K562 (cell line): ENCODE data around the gene SIM1. TPM values are rescaled to one million over a fixed set of nuclear protein-coding genes. Genes with fewer than 3 reads are reported as not detected.

ENCODE experiments used
- ATAC-seq: fragments of 200-7000 bp; cut with Tn5 transposase; 3 replicates; pipeline ENCODE4 v1.9.1; 2020; ENCODE audit warnings: moderate library complexity
- BruUV-seq: library from RNA; stranded (reverse); fragments of 400-500 nt; replicated peaks from 2 replicates; lab custom pipeline; 2021; lab: Mats Ljungman, UMichigan
- CTCF ChIA-PET: fragments of 300-600 bp; formaldehyde crosslinking; extraction: SDS; loops from one replicate; lab custom pipeline; 2021; ENCODE audit warnings: low intra/inter-chr PET ratio; lab: Yijun Ruan, JAX
- POLR2A ChIA-PET: fragments of 300-600, 350-650 bp; sonication (Branson Sonifier 250); formaldehyde crosslinking; extraction: SDS; loops from one replicate; lab custom pipeline; 2021; ENCODE audit warnings: antibody characterized with exemption, inconsistent platforms; lab: Yijun Ruan, JAX
- DNase-seq, 4 experiments: peaks; one replicate each; pipeline versions ENCODE4 v3.0.0 to v3.0.0-alpha.2; 2011 to 2018; ENCODE audit warnings: low spot score in 3 of 4, mixed read lengths in 3 of 4; ENCODE audit errors: extremely low read depth in 1 of 4
- FAIRE-seq: peaks from 2 replicates; lab custom pipeline; 2011; peaks lifted over from hg19 to GRCh38; lab: Jason Lieb, UNC
- H2AFZ ChIP-seq: 2 replicates; pipeline ENCODE4 v1.6.0; 2011; ENCODE audit warnings: low read depth, low read length, control low read depth, inconsistent platforms
- H3K27ac ChIP-seq: fragments of 200-600 bp; 3 replicates; pipeline ENCODE4 v1.8.0; 2011; ENCODE audit warnings: low read depth, mild to moderate bottlenecking, control low read depth, inconsistent platforms, low read length, moderate library complexity, mixed read lengths; ENCODE audit errors: extremely low read depth
- H3K27me3 ChIP-seq, 2 experiments: fragments of 300-600 bp in 1 of 2; 2 replicates in 1 of 2; 3 replicates in 1 of 2; pipeline versions ENCODE4 v1.6.0 to v1.8.0; 2011; ENCODE audit warnings: inconsistent platforms in 2 of 2, low read length in 2 of 2, mild to moderate bottlenecking in 1 of 2, mixed read lengths in 1 of 2, moderate library complexity in 1 of 2; ENCODE audit not compliant: control insufficient read depth in 2 of 2, insufficient read depth in 2 of 2
- H3K36me3 ChIP-seq: fragments of 300-600 bp; 3 replicates; pipeline ENCODE4 v1.8.0; 2011; ENCODE audit warnings: mild to moderate bottlenecking, low read length, inconsistent platforms; ENCODE audit not compliant: control insufficient read depth, insufficient read depth
- H3K4me1 ChIP-seq, 2 experiments: fragments of 200-600 bp in 1 of 2; replicated peaks in 1 of 2; 2 replicates in 1 of 2; 3 replicates in 1 of 2; pipeline versions ENCODE4 v1.5.1 to v1.8.0; 2011; ENCODE audit warnings: inconsistent platforms in 2 of 2, low read length in 2 of 2, mild to moderate bottlenecking in 1 of 2, mixed read lengths in 1 of 2, moderate library complexity in 1 of 2; ENCODE audit not compliant: control insufficient read depth in 2 of 2, insufficient read depth in 2 of 2
- H3K4me2 ChIP-seq: 2 replicates; pipeline ENCODE4 v1.6.1; 2011; ENCODE audit warnings: low read length, control low read depth, inconsistent platforms, mixed read lengths; ENCODE audit not compliant: insufficient read depth
- H3K4me3 ChIP-seq: fragments of 200-600 bp; sonication (generic), shearing (Covaris generic); 2 replicates; pipeline ENCODE4 v1.5.1; 2016; ENCODE audit warnings: control low read depth, inconsistent platforms
- H3K79me2 ChIP-seq: fragments of 200-600 bp; 3 replicates; pipeline ENCODE4 v1.8.0; 2011; ENCODE audit warnings: low read length, inconsistent platforms; ENCODE audit not compliant: control insufficient read depth, insufficient read depth
- H3K9ac ChIP-seq, 2 experiments: 2 replicates each; pipeline versions ENCODE4 v1.6.0 to v1.6.1; 2011; ENCODE audit warnings: low read depth in 2 of 2, low read length in 2 of 2, control low read depth in 1 of 2, inconsistent platforms in 1 of 2, mild to moderate bottlenecking in 1 of 2, mixed read lengths in 1 of 2; ENCODE audit not compliant: insufficient read depth in 1 of 2
- H3K9me1 ChIP-seq: one replicate; pipeline ENCODE4 v1.6.0; 2011; ENCODE audit warnings: inconsistent platforms, mild to moderate bottlenecking, low read length, moderate library complexity; ENCODE audit not compliant: control insufficient read depth, insufficient read depth
- H3K9me3 ChIP-seq: replicated peaks from 2 replicates; pipeline ENCODE4 v1.5.1; 2011; ENCODE audit warnings: low read depth, low read length, inconsistent platforms; ENCODE audit not compliant: control insufficient read depth, insufficient read depth
- H4K20me1 ChIP-seq: replicated peaks from 2 replicates; pipeline ENCODE4 v1.6.1; 2011; ENCODE audit warnings: low read length, inconsistent platforms, mixed read lengths; ENCODE audit not compliant: control insufficient read depth, insufficient read depth
- ESRRA ChIP-seq: fragments of 450-650 bp; IDR thresholded peaks from 2 replicates; pipeline ENCODE4 v1.6.1; 2014; ENCODE audit warnings: low read depth, mild to moderate bottlenecking, moderate library complexity, borderline replicate concordance
- ETV6 ChIP-seq, 3 experiments: fragments of 150-350 bp in 1 of 3; sonication (generic) in 1 of 3; formaldehyde crosslinking in 1 of 3; IDR thresholded peaks; 2 replicates each; pipeline versions ENCODE4 v1.6.1 to v1.8.0; 2014 to 2022; ENCODE audit warnings: borderline replicate concordance in 2 of 3, low read depth in 2 of 3, antibody characterized with exemption in 1 of 3, low read length in 1 of 3, mild to moderate bottlenecking in 1 of 3, missing genetic modification reagents in 1 of 3
- MTF1 ChIP-seq: fragments of 250-450 bp; sonication (Bioruptor Pico); IDR thresholded peaks from 2 replicates; pipeline ENCODE4 v1.9.0; 2021; ENCODE audit warnings: moderate library complexity, mild to moderate bottlenecking, inconsistent platforms, borderline replicate concordance
- SMARCB1 ChIP-seq: IDR thresholded peaks from 2 replicates; pipeline ENCODE4 v1.6.1; 2011; ENCODE audit warnings: improper control_type of control experiment, low read depth; ENCODE audit not compliant: insufficient read length
- SRSF3 ChIP-seq: fragments of 200-400 bp; formaldehyde crosslinking; IDR thresholded peaks from 2 replicates; pipeline ENCODE4 v1.6.1; 2016; ENCODE audit warnings: mild to moderate bottlenecking, low read length, moderate library complexity; ENCODE audit not compliant: insufficient read depth
- SRSF9 ChIP-seq: fragments of 200-400 bp; formaldehyde crosslinking; IDR thresholded peaks from 2 replicates; pipeline ENCODE4 v1.6.1; 2017; ENCODE audit warnings: low read depth, low read length, borderline replicate concordance
- TEAD2 ChIP-seq: fragments of 450-650 bp; IDR thresholded peaks from 2 replicates; pipeline ENCODE4 v1.6.1; 2016; ENCODE audit warnings: missing genetic modification characterization, control low read depth, missing compliant biosample characterization
- ZC3H11A ChIP-seq: IDR thresholded peaks from 2 replicates; pipeline ENCODE4 v1.6.1; 2012; ENCODE audit warnings: low read depth, low read length, improper control_type of control experiment
- ZNF134 ChIP-seq: fragments of 250-450 bp; sonication (Bioruptor Pico); conservative IDR thresholded peaks from 2 replicates; pipeline ENCODE4 v1.4.0; 2020
- ZNF274 ChIP-seq: IDR thresholded peaks from 2 replicates; pipeline ENCODE4 v1.6.1; 2011; ENCODE audit warnings: low read depth, mild to moderate bottlenecking, low read length, moderate library complexity, borderline replicate concordance
- WGBS: fragments of 100-300 bp; shearing (Covaris generic); methylation state at CpG from one replicate; pipeline ENCODE4 v1.1.6; 2016; ENCODE audit warnings: low coverage, mixed read lengths; ENCODE audit not compliant: insufficient coverage; ENCODE audit errors: missing lambda C conversion rate; 5-methylcytosine and 5-hydroxymethylcytosine counted together
- in situ Hi-C: fragments of 300-500 bp; cut with MboI; formaldehyde crosslinking; loops from 4 replicates; pipeline ENCODE4 v1.15.0; 2018; ENCODE audit warnings: inconsistent platforms, mixed read lengths
- intact Hi-C: fragments of 100-400 bp; cut with micrococcal nuclease; formaldehyde crosslinking; loops from 2 replicates; pipeline ENCODE4 v1.14.2; 2022
- polyA plus RNA-seq, 8 experiments: library from polyadenylated mRNA; depleted of rRNA in 4 of 8; stranded (reverse) in 5 of 8; unstranded in 3 of 8; fragments of >200 nt; fragmentation: Nextera tagmentation in 2 of 8; fragmentation: Illumina TruSeq in 1 of 8; extraction: Ambion mirVana in 2 of 8; extraction: Trizol in 1 of 8; gene quantifications; 2 replicates each; pipeline versions ENCODE4 v1.2.1 to v1.2.3, GENCODE V29; 2011 to 2014; ENCODE audit warnings: inconsistent platforms in 1 of 8, missing spikeins in 1 of 8
- total RNA-seq, 7 experiments: library from RNA; depleted of rRNA in 6 of 7; stranded (reverse); fragments of >200 nt in 6 of 7; fragmentation: Illumina TruSeq in 2 of 7; extraction: Trizol in 2 of 7; gene quantifications; 2 replicates each; pipeline versions ENCODE4 v1.2.1 to v1.2.3, GENCODE V29; 2011 to 2021; ENCODE audit warnings: low replicate concordance in 1 of 7
- TF ChIP-seq, protein P1 (sequence below): fragments of 450-650 bp; formaldehyde crosslinking; IDR thresholded peaks from 2 replicates; pipeline ENCODE4 v1.4.0; 2022; ENCODE audit warnings: missing genetic modification characterization
- TF ChIP-seq, protein P2 (sequence below): fragments of 250-450 bp; sonication (Bioruptor Pico); IDR thresholded peaks from 2 replicates; pipeline ENCODE4 v1.8.0; 2022; ENCODE audit warnings: inconsistent platforms

SIM1 gene
- total and polyA plus RNA-seq, 9 of the 15 experiments (the other 6 are each of a cell fraction or from before 2014, with no cell fraction given) = not detected

DNA sequence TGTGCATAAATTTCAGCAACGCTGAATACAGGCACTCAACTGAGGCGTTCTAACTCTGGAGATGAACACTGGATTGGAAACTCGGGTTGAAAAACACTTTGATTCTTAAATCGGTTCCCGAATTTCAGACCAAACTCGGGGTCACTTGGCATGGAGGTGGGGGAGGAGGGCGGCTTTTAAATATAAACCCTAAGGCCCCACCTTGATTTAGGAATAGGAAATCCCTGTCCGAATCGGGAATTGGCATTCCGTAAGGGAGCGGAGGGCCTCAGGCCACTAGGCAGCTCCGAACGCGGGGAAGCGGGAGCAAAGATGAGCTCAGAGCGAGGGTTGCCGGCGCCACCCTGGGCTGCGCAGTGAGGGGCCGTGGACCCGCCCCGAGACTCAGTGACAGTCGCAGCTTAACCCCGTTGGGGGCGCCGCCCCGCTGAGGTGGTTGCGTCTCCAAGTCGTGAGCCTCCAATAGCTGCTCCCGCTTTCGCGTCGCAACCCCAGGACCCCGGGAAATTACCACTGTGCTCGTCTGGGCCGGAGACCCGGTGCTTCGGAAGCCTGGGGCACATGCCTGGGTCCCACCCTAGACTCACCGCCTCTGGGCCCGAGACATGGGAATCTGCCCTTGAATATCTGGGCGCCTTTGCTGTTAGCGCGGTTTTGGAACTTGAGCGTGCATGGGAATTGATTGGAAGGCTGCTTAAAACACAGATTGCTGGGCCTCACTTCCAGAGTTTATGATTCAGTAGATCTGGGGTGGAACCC is 4.6 kb upstream of the SIM1 start:
- peaks cover 0 to 8% of the 10 kb centered on the region in 2 experiments; a peak in 1 of 5 replicates for H3K4me1 ChIP-seq
- no peaks in the 10 kb centered on the region for H3K36me3 ChIP-seq
- no peaks in the 10 kb centered on the region for H3K9me1 ChIP-seq
- H3K27ac ChIP-seq = no peak overlapping the region
- POLR2A ChIA-PET = no interaction called here
- ATAC-seq (no peak), FAIRE-seq (no peak), DNase-seq (no peak)
- H4K20me1 ChIP-seq = no peaks in the 10 kb centered on the region
- CTCF ChIA-PET = no interaction called here
- in situ Hi-C loops (no loop called here), intact Hi-C loops (no loop called here)
- 11% methylated on average over 25 of the region's 44 CpGs for WGBS
- no peak overlapping the region for H2AFZ ChIP-seq
- H3K9me3 ChIP-seq = no peaks in the 10 kb centered on the region
- no peaks in the 10 kb centered on the region for H3K79me2 ChIP-seq
- no peak overlapping the region for H3K4me2 ChIP-seq
- peaks cover 33 to 54% of the 10 kb centered on the region in 2 experiments for H3K27me3 ChIP-seq
- TF ChIP-seq ETV6 (IDR thresholded peaks at IDR 0.05; ENCODE audit: borderline replicate concordance in 1 of 2, low read depth in 2 of 2, low read length in 1 of 2) (no peak), ETV6 (CRISPR knock-in tag; IDR thresholded peaks at IDR 0.05; ENCODE audit: borderline replicate concordance) (no peak), ZNF134 (CRISPR knock-in tag) (no peak), MTF1 (no peak), ESRRA (no peak), SMARCB1 (no peak), SRSF3 (no peak), SRSF9 (no peak), TEAD2 (tag) (no peak), ZNF274 (no peak), ZC3H11A (no peak)
- TF ChIP-seq, protein P1, sequence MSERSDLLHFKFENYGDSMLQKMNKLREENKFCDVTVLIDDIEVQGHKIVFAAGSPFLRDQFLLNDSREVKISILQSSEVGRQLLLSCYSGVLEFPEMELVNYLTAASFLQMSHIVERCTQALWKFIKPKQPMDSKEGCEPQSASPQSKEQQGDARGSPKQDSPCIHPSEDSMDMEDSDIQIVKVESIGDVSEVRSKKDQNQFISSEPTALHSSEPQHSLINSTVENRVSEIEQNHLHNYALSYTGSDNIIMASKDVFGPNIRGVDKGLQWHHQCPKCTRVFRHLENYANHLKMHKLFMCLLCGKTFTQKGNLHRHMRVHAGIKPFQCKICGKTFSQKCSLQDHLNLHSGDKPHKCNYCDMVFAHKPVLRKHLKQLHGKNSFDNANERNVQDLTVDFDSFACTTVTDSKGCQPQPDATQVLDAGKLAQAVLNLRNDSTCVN (CRISPR knock-in tag) = no peak
- TF ChIP-seq, protein P2, sequence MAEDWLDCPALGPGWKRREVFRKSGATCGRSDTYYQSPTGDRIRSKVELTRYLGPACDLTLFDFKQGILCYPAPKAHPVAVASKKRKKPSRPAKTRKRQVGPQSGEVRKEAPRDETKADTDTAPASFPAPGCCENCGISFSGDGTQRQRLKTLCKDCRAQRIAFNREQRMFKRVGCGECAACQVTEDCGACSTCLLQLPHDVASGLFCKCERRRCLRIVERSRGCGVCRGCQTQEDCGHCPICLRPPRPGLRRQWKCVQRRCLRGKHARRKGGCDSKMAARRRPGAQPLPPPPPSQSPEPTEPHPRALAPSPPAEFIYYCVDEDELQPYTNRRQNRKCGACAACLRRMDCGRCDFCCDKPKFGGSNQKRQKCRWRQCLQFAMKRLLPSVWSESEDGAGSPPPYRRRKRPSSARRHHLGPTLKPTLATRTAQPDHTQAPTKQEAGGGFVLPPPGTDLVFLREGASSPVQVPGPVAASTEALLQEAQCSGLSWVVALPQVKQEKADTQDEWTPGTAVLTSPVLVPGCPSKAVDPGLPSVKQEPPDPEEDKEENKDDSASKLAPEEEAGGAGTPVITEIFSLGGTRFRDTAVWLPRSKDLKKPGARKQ (CRISPR knock-in tag) = no peak
- no TSS peak for BruUV-seq
- H3K9ac ChIP-seq = no peak overlapping the region
- no peak overlapping the region for H3K4me3 ChIP-seq
